Liver (tissue), 9 donors: Measurements from ENCODE around the gene RBBP4. TPM values are rescaled to one million over a fixed set of nuclear protein-coding genes. Genes with fewer than 3 reads are reported as not detected.

ENCODE experiments used
- DNase-seq: peaks from one replicate; pipeline ENCODE4 v3.0.0-alpha.2; 2017; ENCODE audit warnings: low spot score
- H3K27ac ChIP-seq, 2 donors: one replicate each; pipeline ENCODE4 v1.7.0; 2013; ENCODE audit warnings: inconsistent platforms in 2 of 2, low read length in 2 of 2, control low read depth in 1 of 2, low read depth in 1 of 2, mild to moderate bottlenecking in 1 of 2
- H3K27me3 ChIP-seq, 4 donors: one replicate each; pipeline versions ENCODE4 v1.6.1 to v1.7.0; 2013; ENCODE audit warnings: low read length in 3 of 4, inconsistent platforms in 1 of 4, mild to moderate bottlenecking in 1 of 4, moderate library complexity in 1 of 4; ENCODE audit not compliant: control insufficient read depth in 4 of 4, insufficient read depth in 4 of 4
- H3K36me3 ChIP-seq, 4 donors: one replicate each; pipeline versions ENCODE4 v1.6.1 to v1.7.0; 2013; ENCODE audit warnings: low read length in 3 of 4, mild to moderate bottlenecking in 3 of 4, low read depth in 1 of 4, moderate library complexity in 1 of 4; ENCODE audit not compliant: control insufficient read depth in 4 of 4, insufficient read depth in 3 of 4
- H3K4me1 ChIP-seq, 4 donors: one replicate each; pipeline versions ENCODE4 v1.6.1 to v1.7.0; 2013; ENCODE audit warnings: low read length in 3 of 4, mild to moderate bottlenecking in 3 of 4, moderate library complexity in 1 of 4; ENCODE audit not compliant: control insufficient read depth in 4 of 4, insufficient read depth in 4 of 4
- H3K4me3 ChIP-seq, 3 donors: one replicate each; pipeline versions ENCODE4 v1.6.1 to v1.7.0; 2013; ENCODE audit warnings: low read length in 3 of 3, control low read depth in 1 of 3, low read depth in 1 of 3, mild to moderate bottlenecking in 1 of 3
- H3K9ac ChIP-seq, 2 donors: one replicate each; pipeline ENCODE4 v1.7.0; 2013; ENCODE audit warnings: low read length in 2 of 2, mild to moderate bottlenecking in 2 of 2, moderate library complexity in 2 of 2, control low read depth in 1 of 2, low read depth in 1 of 2
- H3K9me3 ChIP-seq, 4 donors: one replicate each; pipeline versions ENCODE4 v1.6.1 to v1.7.0; 2013; ENCODE audit warnings: low read length in 3 of 4; ENCODE audit not compliant: control insufficient read depth in 4 of 4
- ATF3 ChIP-seq: IDR thresholded peaks from 2 replicates; pipeline ENCODE4 v1.6.1; 2016; ENCODE audit warnings: antibody characterized with exemption
- CTCF ChIP-seq: fragments of 150-350 bp; IDR thresholded peaks from 2 replicates; pipeline ENCODE4 v1.5.1; 2017; ENCODE audit warnings: improper control_type of control experiment, low read depth, low read length; ENCODE audit not compliant: missing input control
- EGR1 ChIP-seq, 2 donors: IDR thresholded peaks; 2 replicates each; pipeline ENCODE4 v1.6.1; 2016 to 2018; ENCODE audit warnings: antibody characterized with exemption in 2 of 2, low read depth in 2 of 2
- FOXA1 ChIP-seq: IDR thresholded peaks from 2 replicates; pipeline ENCODE4 v1.6.1; 2016; ENCODE audit warnings: antibody characterized with exemption
- FOXA2 ChIP-seq: IDR thresholded peaks from 2 replicates; pipeline ENCODE4 v1.6.1; 2016; ENCODE audit warnings: antibody characterized with exemption
- HNF4A ChIP-seq, 2 donors: conservative IDR thresholded peaks; 2 replicates each; pipeline ENCODE4 v1.6.1; 2016; ENCODE audit warnings: antibody characterized with exemption in 2 of 2, mild to moderate bottlenecking in 2 of 2
- JUND ChIP-seq, 2 donors: IDR thresholded peaks; 2 replicates each; pipeline ENCODE4 v1.6.1; 2016; ENCODE audit warnings: antibody characterized with exemption in 2 of 2
- MAX ChIP-seq: IDR thresholded peaks from 2 replicates; pipeline ENCODE4 v1.6.1; 2016; ENCODE audit warnings: antibody characterized with exemption
- NR2F2 ChIP-seq: IDR thresholded peaks from 2 replicates; pipeline ENCODE4 v1.6.1; 2016; ENCODE audit warnings: antibody characterized with exemption
- RAD21 ChIP-seq, 2 donors: IDR thresholded peaks; 2 replicates each; pipeline ENCODE4 v1.6.1; 2016; ENCODE audit warnings: antibody characterized with exemption in 2 of 2, mild to moderate bottlenecking in 2 of 2
- REST ChIP-seq: IDR thresholded peaks from 2 replicates; pipeline ENCODE4 v1.6.1; 2016; ENCODE audit warnings: antibody characterized with exemption, mild to moderate bottlenecking
- SP1 ChIP-seq: IDR thresholded peaks from 2 replicates; pipeline ENCODE4 v1.6.1; 2018; ENCODE audit warnings: antibody characterized with exemption, mild to moderate bottlenecking
- ZBTB33 ChIP-seq: IDR thresholded peaks from 2 replicates; pipeline ENCODE4 v1.6.1; 2016; ENCODE audit warnings: antibody characterized with exemption
- WGBS: extraction: QIAGEN DNeasy Blood & Tissue Kit; methylation state at CpG from one replicate; pipeline ENCODE4 v1.1.7; 2013; 5-methylcytosine and 5-hydroxymethylcytosine counted together
- polyA plus RNA-seq, 2 donors: library from polyadenylated mRNA; stranded (reverse) in 1 of 2; unstranded in 1 of 2; fragments of 200-250 nt in 1 of 2; fragments of >200 nt in 1 of 2; fragmentation: Nextera tagmentation in 1 of 2; extraction: Ambion mirVana in 1 of 2; gene quantifications; one replicate each; pipeline versions ENCODE4 v1.2.1 to v1.2.3, GENCODE V29; 2013 to 2015
- total RNA-seq, 2 donors: library from RNA; depleted of rRNA; stranded (reverse); fragments of >200 nt; gene quantifications; one replicate each; pipeline ENCODE4 v1.2.3, GENCODE V29; 2014
- donor health status: healthy.
- donor health status: healthy.
- donor health status: healthy.
- donor health status: healthy.
- donor health status: healthy.

Gene RBBP4
- total and polyA plus RNA-seq, 4 donors, result 35.3 to 93.1 (median 49.0) TPM

- WGBS, result 94% methylated on average over 5 of the region's 5 CpGs
- Histone ChIP-seq H3K4me3 (no peak overlapping the region), H3K9me3 (no peaks in the 10 kb centered on the region), H3K4me1 (peaks cover 0 to 7% (median 2%) of the 10 kb centered on the region in 4 donors), H3K36me3 (no peaks in the 10 kb centered on the region), H3K9ac (no peak overlapping the region), H3K27ac (no peak overlapping the region), H3K27me3 (no peaks in the 10 kb centered on the region)
- TF ChIP-seq FOXA2, result no peak
- TF ChIP-seq SP1, result no peak
- no peak for TF ChIP-seq ATF3
- no peak for TF ChIP-seq JUND (IDR thresholded peaks at IDR 0.05)
- no peak for TF ChIP-seq FOXA1
- no peak for TF ChIP-seq RAD21 (IDR thresholded peaks at IDR 0.05)
- TF ChIP-seq EGR1 (IDR thresholded peaks at IDR 0.05; ENCODE audit: low read depth in 2 of 2), result no peak
- no peak for TF ChIP-seq REST
- no peak for TF ChIP-seq CTCF
- TF ChIP-seq MAX, result no peak
- no peak for DNase-seq
Measured at GRCh38 chr1:32613472-32613871, 37.5 kb upstream of the RBBP4 start.

- 97% methylated on average over 5 of the region's 5 CpGs for WGBS
- TF ChIP-seq ZBTB33 (no peak), MAX (no peak), CTCF (no peak), SP1 (no peak), EGR1 (IDR thresholded peaks at IDR 0.05; ENCODE audit: low read depth in 2 of 2) (no peak), FOXA2 (no peak), NR2F2 (no peak), HNF4A (conservative IDR thresholded peaks at IDR 0.05) (no peak)
- H3K9ac ChIP-seq, result no peak overlapping the region
- H3K4me1 ChIP-seq, result no peaks in the 10 kb centered on the region
- H3K9me3 ChIP-seq, result no peaks in the 10 kb centered on the region
- H3K27me3 ChIP-seq, result no peaks in the 10 kb centered on the region
- H3K27ac ChIP-seq, result no peak overlapping the region
- peaks cover 0 to 2% (median 0%) of the 10 kb centered on the region in 4 donors for H3K36me3 ChIP-seq
- DNase-seq, result no peak
- no peak overlapping the region for H3K4me3 ChIP-seq
Measured at GRCh38 chr1:32618673-32619221, 32.3 kb upstream of the RBBP4 start.
